ENCODE results near the gene ZBTB24. TPM values are rescaled to one million over a fixed set of nuclear protein-coding genes. Genes with fewer than 3 reads are reported as not detected.

Gene ZBTB24
- total and polyA plus RNA-seq, 8 donors: 1.4 to 9.3 (median 2.9) TPM

DNA sequence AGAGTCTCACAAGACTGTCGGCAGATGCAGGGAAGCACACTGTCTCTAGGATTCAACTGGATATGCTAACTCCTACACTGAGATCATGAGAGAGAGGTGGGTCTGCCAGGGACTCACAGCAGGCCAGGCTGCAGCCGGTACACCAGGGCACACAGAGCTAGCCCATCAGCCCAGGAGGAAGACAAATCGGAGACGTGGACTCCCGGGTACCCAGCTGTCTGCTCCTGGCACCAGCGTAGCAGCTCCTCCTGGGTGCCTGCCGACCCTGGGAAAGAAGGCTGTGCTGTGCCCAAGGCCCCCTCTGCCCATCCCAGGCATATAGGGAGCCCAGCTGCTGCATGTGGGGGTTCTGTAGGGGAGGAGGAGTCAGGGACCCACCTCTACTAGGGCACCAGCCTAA is 34.4 kb downstream of the ZBTB24 start:
- H3K27me3 ChIP-seq: no peaks in the 10 kb centered on the region
- WGBS, 5 donors: 68 to 82% (median 76%) methylated on average over 1 to 7 of the region's 7 CpGs
- TF ChIP-seq EP300 (IDR thresholded peaks at IDR 0.05) (no peak), POLR2A (IDR thresholded peaks at IDR 0.05) (no peak), POLR2AphosphoS5 (IDR thresholded peaks at IDR 0.05) (no peak)
- TF ChIP-seq, protein P1, sequence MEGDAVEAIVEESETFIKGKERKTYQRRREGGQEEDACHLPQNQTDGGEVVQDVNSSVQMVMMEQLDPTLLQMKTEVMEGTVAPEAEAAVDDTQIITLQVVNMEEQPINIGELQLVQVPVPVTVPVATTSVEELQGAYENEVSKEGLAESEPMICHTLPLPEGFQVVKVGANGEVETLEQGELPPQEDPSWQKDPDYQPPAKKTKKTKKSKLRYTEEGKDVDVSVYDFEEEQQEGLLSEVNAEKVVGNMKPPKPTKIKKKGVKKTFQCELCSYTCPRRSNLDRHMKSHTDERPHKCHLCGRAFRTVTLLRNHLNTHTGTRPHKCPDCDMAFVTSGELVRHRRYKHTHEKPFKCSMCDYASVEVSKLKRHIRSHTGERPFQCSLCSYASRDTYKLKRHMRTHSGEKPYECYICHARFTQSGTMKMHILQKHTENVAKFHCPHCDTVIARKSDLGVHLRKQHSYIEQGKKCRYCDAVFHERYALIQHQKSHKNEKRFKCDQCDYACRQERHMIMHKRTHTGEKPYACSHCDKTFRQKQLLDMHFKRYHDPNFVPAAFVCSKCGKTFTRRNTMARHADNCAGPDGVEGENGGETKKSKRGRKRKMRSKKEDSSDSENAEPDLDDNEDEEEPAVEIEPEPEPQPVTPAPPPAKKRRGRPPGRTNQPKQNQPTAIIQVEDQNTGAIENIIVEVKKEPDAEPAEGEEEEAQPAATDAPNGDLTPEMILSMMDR (IDR thresholded peaks at IDR 0.05): no peak
- H3K4me1 ChIP-seq: peaks cover 0 to 11% (median 1%) of the 10 kb centered on the region in 4 donors
- peaks cover 44 to 71% (median 53%) of the 10 kb centered on the region in 4 donors for H3K36me3 ChIP-seq
- H3K4me3 ChIP-seq: no peak overlapping the region
- no peak overlapping the region for H3K27ac ChIP-seq
- intact Hi-C loops (cut with DNase I; ENCODE audit: low total_unique reads): no loop called here
- H3K9me3 ChIP-seq: no peaks in the 10 kb centered on the region
- DNase-seq: no peak

DNA sequence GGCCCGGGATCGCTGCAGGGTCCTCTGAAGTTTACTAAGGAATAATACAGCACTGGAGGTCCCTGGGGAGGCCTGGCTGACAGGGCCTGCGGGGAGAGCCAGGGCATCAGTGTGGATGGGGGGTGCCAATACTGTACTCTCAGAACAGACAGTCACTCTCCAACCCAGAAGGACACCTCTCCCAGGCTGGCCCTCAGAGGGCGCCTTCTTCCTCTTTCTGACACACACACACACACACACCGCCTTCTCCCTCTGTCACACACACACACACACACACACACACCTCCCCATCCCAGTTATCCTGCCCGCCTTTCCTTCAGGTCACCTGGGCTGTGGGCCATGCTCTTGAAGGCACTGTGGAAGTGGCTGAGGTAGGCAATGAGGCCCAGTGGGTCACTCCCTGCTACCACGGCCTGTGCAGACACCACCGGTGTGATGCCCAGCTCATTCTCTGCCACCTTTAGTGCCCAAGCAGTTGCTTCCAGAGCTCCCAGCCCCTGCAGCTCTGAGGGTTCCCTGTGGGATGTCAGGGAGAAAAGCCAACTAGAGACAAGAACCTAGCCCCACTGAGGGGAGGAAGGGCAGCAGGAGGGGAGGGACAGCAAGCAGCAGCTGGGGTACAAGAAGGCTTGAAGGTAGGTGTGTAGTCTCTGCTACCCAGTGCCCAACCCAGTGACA is 35.0 kb downstream of the ZBTB24 start:
- intact Hi-C loops (cut with DNase I; ENCODE audit: low total_unique reads): no loop called here
- Histone ChIP-seq H3K27me3 (no peaks in the 10 kb centered on the region), H3K4me3 (no peak overlapping the region), H3K36me3 (peaks cover 44 to 71% (median 58%) of the 10 kb centered on the region in 4 donors), H3K27ac (no peak overlapping the region), H3K9me3 (no peaks in the 10 kb centered on the region), H3K4me1 (peaks cover 0 to 5% (median 0%) of the 10 kb centered on the region in 4 donors)
- TF ChIP-seq POLR2AphosphoS5 (IDR thresholded peaks at IDR 0.05): no peak
- DNase-seq: peak in 1 of 2 donors; percentile 24
- WGBS, 5 donors: 82 to 88% (median 83%) methylated on average over 8 of the region's 8 CpGs

DNA sequence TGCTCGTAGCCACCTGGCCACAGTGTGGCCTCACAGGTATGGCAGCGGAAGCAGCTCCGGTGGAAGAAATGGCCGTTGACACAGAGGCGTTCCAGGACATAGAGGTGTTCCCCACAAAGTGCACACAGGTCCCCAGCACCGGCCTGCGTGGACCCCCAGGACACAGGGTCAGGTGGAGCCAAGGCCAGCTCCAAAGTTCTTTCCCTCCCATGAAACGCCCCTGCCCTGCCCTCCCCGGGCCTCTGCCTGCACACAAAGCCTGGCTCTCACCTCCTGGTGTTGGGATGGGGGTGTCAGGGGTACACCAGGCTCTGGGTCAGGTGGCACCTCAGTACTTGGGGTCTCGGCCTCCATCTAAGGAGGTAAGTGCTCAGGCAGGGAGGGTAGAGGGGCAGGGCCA is 35.9 kb downstream of the ZBTB24 start:
- Histone ChIP-seq H3K27me3 (no peaks in the 10 kb centered on the region), H3K4me3 (no peak overlapping the region), H3K27ac (no peak overlapping the region), H3K4me1 (peaks cover 1 to 9% (median 5%) of the 10 kb centered on the region in 4 donors), H3K36me3 (peaks cover 43 to 74% (median 59%) of the 10 kb centered on the region in 4 donors), H3K9me3 (no peaks in the 10 kb centered on the region)
- no peak for DNase-seq
- WGBS, 5 donors: 64 to 93% (median 86%) methylated on average over 2 to 10 of the region's 10 CpGs
- TF ChIP-seq POLR2AphosphoS5 (IDR thresholded peaks at IDR 0.05): no peak
- TF ChIP-seq, protein P1 (IDR thresholded peaks at IDR 0.05): no peak
- TF ChIP-seq EP300 (IDR thresholded peaks at IDR 0.05): no peak
- TF ChIP-seq POLR2A (IDR thresholded peaks at IDR 0.05): no peak
- intact Hi-C loops (cut with DNase I; ENCODE audit: low total_unique reads): no loop called here

DNA sequence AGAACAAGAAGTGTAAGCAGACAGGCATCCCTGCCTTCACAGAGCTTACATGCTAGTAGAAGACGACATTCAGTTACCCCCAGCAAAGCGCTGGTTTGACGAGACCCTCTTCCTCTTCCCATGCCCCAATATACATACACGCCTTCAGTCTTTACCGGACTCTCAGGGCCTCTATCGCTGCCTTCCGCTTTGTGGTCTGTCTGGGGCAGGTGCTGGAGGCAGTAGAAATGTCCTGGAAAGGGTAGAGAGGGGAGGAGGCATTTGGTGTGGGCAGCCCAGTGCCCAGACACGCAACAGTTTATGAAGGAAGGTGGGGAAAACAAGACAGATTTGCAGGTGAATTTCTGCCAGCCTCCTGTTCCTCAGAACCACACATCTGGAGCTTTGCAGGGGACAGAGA is 36.5 kb downstream of the ZBTB24 start:
- DNase-seq: peak in 1 of 2 donors; percentile 19
- 87 to 93% (median 91%) methylated on average over 8 of the region's 8 CpGs for WGBS, 5 donors
- intact Hi-C loops (cut with DNase I; ENCODE audit: low total_unique reads): no loop called here
- Histone ChIP-seq H3K4me1 (peaks cover 7 to 14% (median 11%) of the 10 kb centered on the region in 4 donors), H3K27me3 (no peaks in the 10 kb centered on the region), H3K27ac (no peak overlapping the region), H3K4me3 (no peak overlapping the region), H3K9me3 (no peaks in the 10 kb centered on the region), H3K36me3 (peaks cover 37 to 71% (median 54%) of the 10 kb centered on the region in 4 donors)
- no peak for TF ChIP-seq POLR2AphosphoS5 (IDR thresholded peaks at IDR 0.05)
- no peak for TF ChIP-seq POLR2A (IDR thresholded peaks at IDR 0.05)
- TF ChIP-seq, protein P1 (IDR thresholded peaks at IDR 0.05): no peak
- TF ChIP-seq EP300 (IDR thresholded peaks at IDR 0.05): no peak

DNA sequence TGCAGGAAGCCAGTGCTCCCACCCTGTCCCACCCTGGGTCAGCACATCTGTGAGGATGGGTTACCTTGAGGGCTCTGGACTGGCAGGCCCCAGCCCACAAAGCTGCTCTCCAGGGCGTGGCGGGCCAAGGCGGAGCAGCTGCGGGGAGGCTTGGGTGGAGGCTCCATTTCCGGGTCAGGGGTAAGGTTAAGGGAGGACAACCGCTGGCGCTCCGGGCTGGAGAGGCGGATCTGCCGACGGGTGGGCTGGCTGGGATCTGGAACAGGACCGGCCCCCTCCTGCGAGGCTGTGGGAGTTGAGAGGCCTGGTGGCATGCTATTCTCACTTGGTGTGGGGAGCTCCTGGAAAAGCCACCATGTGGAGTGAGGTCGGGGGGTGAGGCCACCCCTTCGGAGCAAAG is 36.9 kb downstream of the ZBTB24 start:
- Histone ChIP-seq H3K36me3 (peaks cover 34 to 68% (median 51%) of the 10 kb centered on the region in 4 donors), H3K9me3 (no peaks in the 10 kb centered on the region), H3K27me3 (no peaks in the 10 kb centered on the region), H3K4me1 (peaks cover 9 to 19% (median 15%) of the 10 kb centered on the region in 4 donors), H3K4me3 (no peak overlapping the region), H3K27ac (no peak overlapping the region)
- DNase-seq: peak in 1 of 2 donors; percentile 28
- intact Hi-C loops (cut with DNase I; ENCODE audit: low total_unique reads): no loop called here
- TF ChIP-seq, protein P1 (IDR thresholded peaks at IDR 0.05): no peak
- TF ChIP-seq EP300 (IDR thresholded peaks at IDR 0.05) (no peak), POLR2A (IDR thresholded peaks at IDR 0.05) (no peak), POLR2AphosphoS5 (IDR thresholded peaks at IDR 0.05) (no peak)
- 71 to 85% (median 81%) methylated on average over 13 to 15 of the region's 15 CpGs for WGBS, 5 donors
